ENCODE data around the gene RSPH3.
"Not testable (repeated sequence)": the region's sequence is repeated elsewhere in the genome, so short reads cannot be mapped to it uniquely, and the experiment has no call there.

The RSPH3 gene

DNA sequence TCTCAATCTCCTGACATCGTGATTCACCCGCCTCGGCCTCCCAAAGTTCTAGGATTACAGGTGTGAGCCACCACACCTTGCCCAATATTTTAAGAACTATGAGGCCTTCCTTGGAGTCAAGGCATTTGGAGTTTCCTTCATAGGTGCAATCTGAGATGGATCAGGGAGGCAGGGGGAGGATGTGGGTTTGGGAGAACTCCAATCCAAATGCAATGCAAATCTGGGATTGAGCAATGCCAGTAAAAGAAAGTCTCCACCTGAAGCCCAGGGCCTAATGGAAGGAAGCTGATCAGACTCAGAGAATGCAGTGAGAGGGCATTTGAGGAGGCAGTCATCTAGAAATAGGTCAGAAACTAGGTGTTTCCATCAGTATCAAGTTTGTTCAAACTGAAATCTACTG, 21.2 kb downstream of the RSPH3 start:
- DNase-seq (ENCODE audit: extremely low read depth in 1 of 2, low read depth in 1 of 2) = no peak

- no peak for DNase-seq (ENCODE audit: extremely low read depth in 1 of 2, low read depth in 1 of 2)
These were observed 22.6 kb downstream of the RSPH3 start for GRCh38 chr6:158977382-158977781.

DNA sequence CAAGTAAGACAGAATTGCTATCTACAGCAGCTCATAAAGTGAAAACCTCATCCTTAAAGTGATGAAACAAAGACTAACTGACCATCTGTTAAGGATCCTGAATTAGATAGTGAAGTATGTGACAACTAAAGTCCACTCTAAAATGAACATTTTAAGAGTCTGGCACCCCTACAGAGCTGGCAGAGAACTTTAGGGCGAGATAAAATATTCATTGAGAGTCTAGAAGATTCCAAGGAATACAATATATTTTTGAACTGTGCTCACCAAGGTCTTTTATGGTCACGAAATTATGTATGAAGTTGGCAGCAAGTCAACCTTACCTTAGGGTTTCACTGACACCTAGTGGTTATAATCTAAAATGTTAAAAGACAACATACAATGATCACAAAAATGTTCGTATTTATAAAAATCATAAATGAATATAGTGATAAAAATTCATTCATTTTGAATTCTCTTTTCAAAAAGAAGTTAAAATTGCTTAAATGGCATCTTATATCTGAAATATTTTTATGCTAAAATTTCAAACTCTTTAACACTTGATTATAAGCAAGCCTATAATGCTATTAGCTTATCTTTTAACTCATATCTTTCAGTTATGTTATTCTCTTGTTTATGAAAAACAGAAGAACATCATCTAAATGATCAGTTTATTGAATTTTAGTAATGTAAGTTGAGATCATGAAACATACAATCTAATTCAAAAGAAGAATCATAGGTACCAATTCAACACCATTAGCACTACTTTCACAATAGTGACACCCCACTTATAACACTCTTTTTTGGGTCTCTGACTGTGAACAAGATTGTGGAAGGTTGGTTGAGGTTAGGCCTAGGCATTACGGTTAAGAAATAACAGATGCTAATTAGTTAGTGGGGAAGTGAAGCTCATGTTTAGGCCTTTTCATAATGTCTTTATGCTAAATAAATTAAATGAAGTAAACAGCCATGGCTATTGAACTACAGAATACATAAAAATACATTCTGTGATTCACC, 27.5 kb downstream of the RSPH3 start:
- DNase-seq (ENCODE audit: extremely low read depth in 1 of 2, low read depth in 1 of 2) = no peak

DNA sequence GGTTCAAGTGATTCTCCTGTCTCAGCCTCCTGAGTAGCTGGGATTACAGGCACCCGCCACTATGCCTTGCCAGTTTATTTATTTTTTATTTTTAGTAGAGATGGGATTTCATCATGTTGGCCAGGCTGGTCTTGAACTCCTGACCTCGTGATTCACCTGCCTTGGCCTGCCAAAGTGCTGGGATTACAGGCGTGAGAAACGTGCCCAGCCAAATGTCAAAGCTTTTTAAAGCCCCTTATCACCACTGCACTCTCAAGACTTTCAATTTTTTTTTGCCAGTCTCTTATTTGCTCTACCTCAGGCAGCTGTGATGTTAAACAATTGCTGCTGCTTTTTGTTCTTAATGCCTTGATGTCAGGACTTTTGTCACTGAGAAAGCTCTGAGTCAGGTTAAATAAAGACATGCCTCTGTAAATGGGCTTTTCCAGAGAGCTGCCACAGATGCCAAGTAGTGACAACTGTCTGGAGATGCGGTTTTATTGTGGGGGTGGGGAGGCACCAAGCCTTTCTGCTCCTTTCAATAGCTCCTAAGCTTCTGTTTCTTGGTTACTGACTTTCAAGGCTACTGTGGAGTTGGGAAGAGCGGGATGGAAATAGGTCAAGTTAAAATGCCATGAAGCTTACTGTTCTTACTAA, 29.2 kb downstream of the RSPH3 start:
- DNase-seq (ENCODE audit: extremely low read depth in 1 of 2, low read depth in 1 of 2) = no peak

DNA sequence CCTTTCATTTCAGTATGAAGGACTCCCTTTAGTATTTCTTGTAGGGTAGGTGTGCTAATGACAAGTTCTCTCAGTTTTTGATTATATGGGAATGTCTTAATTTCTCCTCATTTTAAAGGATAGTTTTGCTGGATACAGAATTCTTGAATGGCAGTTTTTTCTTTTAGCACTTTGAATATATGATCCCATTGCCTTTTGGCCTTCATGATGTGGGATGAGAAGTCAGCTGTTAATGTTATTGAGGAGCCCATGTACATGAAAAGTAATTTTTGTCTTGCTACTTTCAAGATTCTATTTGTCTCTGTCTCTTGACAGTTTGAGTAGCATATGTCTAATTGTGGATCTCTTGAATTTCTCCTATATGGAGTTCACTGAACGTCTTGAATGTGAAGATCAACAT, 30.9 kb downstream of the RSPH3 start:
- DNase-seq (ENCODE audit: extremely low read depth in 1 of 2, low read depth in 1 of 2) = no peak

DNA sequence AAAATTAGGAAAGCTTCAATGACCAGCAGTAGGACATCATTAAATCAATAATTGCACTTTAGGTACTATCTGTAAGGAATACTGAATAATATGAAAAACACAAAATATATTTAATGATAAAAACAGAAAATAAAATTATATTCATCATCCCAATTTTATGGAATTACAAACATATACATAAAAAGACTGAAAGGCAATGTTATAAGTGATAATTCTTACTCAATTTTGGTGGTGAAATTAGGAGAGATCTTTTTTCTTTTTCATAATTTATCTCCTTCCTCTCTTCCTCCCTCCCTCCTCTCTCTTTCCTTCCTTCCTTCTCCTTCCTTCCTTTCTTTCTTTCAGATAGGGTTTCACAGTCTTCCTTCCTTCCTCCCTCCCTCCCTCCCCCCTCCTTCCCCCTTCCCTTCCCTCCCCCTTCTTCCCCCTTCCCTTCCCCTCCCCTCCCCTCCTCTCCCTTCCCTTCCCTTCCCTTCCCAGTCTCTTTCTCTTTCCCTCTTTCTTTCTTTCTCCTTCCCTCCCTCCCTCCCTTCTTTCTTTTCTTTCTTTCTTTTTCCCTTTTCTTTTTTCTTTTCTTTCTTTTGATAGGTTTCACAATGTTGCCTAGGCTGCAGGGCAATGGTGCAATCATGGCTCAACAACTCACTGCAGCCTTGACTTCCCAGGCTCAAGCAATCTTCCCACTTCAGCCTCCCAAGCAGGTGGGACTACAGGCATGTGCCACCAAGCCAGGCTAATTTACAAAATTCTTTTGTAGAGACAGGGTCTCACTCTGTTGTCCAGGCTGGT, 36.8 kb downstream of the RSPH3 start:
- no peak for DNase-seq (ENCODE audit: extremely low read depth in 1 of 2, low read depth in 1 of 2)

- no peak for DNase-seq (ENCODE audit: extremely low read depth in 1 of 2, low read depth in 1 of 2)
These were observed 37.6 kb downstream of the RSPH3 start for GRCh38 chr6:158962371-158962770.

DNA sequence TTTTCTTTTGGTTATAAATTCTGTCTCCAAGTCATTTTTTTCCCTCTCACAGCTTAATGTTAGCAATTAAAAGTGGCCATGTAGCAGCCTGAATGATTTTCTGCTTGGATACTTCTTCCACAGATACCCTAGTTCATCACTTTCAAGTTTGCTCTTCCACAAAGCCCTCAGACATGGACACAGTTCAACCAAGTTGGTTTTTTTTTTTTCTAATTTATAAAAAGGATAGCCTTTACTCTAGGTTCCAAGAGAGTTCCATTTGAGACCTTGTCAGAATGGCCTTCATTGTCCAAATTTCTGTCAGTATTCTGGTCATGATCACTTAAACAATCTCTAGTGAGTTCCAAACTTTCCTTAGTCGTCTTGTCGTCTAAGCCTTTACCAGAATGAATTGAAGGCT, 40.0 kb downstream of the RSPH3 start:
- DNase-seq (ENCODE audit: extremely low read depth in 1 of 2, low read depth in 1 of 2) = no peak

DNA sequence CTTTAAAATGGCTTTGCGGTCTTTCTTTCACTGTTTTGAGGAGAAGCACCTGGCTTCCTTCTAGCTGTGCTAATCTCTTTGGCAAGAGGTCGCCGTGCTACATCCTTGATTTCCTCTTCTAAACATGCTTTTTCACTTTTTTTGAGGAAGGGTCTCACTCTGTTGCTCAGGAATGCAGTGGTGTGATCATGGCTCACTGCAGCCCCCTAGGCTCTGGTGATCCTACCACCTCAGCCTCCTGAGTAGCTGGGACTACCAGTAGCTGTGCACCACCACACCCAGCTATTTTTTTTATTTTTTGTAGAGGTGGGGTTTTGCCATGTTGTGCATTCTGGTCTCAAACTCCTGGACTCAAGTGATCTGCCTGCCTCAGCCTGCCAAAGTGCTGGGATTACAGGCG, 40.5 kb downstream of the RSPH3 start:
- no peak for DNase-seq (ENCODE audit: extremely low read depth in 1 of 2, low read depth in 1 of 2)

GRCh38 chr6:158958504-158959386, 41.3 kb downstream of the RSPH3 start:
- no peak for DNase-seq (ENCODE audit: extremely low read depth in 1 of 2, low read depth in 1 of 2)

GRCh38 chr6:158955255-158955654, 44.7 kb downstream of the RSPH3 start:
- DNase-seq (ENCODE audit: extremely low read depth in 1 of 2, low read depth in 1 of 2) = no peak

DNA sequence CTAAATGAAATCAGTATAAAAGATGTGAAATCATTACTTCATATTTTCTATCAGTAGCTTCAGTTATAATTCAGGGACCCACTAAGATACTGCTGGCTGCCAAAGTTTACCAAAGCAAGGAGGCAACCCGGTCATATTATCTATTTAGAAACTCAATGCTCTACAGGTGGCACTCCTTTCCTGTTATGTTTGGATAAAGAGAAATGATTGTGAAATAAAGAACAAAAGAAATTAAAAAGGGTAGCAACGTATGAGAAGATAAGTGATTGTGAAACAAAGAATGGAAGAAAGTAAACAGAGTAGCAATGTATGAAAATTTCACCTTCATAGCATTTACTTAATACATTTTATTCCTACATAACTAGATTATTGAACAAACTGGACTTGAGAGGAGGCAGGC, 45.2 kb downstream of the RSPH3 start:
- no peak for DNase-seq (ENCODE audit: extremely low read depth in 1 of 2, low read depth in 1 of 2)

GRCh38 chr6:158952011-158952410, 48.0 kb downstream of the RSPH3 start:
- DNase-seq (ENCODE audit: extremely low read depth in 1 of 2, low read depth in 1 of 2) = not testable (repeated sequence)

DNA sequence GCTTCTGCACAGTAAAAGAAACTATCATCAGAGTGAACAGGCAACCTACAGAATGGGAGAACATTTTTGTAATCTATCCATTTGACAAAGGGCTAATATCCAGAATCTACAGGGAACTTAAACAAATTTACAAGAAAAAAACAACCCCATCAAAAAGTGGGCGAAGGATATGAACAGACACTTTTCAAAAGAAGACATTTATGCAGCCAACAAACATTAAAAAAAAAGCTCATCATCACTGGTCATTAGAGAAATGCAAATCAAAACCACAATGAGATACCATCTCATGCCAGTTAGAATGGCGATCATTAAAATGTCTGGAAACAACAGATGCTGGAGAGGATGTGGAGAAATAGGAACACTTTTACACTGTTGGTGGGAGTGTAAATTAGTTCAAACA, 48.4 kb downstream of the RSPH3 start:
- not testable (repeated sequence) for DNase-seq (ENCODE audit: extremely low read depth in 1 of 2, low read depth in 1 of 2)

GRCh38 chr6:158947284-158947683, 52.7 kb downstream of the RSPH3 start:
- no peak for DNase-seq (ENCODE audit: extremely low read depth in 1 of 2, low read depth in 1 of 2)

GRCh38 chr6:158943380-158944032, 56.5 kb downstream of the RSPH3 start:
- no peak for DNase-seq (ENCODE audit: extremely low read depth in 1 of 2, low read depth in 1 of 2)

DNA sequence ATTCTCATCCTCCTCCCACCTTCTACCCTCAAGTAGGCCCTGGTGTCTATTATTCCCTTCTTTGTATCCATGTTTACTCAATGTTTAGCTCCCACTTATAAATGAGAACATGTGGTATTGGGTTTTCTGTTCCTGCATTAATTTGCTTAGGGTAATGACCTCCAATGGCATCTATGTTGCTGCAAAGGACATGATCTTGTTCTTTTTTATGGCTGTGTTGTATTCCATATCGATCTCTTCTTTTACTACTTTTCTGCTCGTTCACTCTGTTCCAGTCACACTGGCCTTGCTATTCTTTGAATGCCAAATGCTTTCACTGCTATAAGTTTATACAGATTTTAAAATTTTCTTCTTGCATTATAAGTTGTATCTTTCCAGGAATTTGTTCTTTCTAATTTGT, 57.7 kb downstream of the RSPH3 start:
- DNase-seq (ENCODE audit: extremely low read depth in 1 of 2, low read depth in 1 of 2) = no peak

GRCh38 chr6:158941246-158941645, 58.8 kb downstream of the RSPH3 start:
- no peak for DNase-seq (ENCODE audit: extremely low read depth in 1 of 2, low read depth in 1 of 2)

DNA sequence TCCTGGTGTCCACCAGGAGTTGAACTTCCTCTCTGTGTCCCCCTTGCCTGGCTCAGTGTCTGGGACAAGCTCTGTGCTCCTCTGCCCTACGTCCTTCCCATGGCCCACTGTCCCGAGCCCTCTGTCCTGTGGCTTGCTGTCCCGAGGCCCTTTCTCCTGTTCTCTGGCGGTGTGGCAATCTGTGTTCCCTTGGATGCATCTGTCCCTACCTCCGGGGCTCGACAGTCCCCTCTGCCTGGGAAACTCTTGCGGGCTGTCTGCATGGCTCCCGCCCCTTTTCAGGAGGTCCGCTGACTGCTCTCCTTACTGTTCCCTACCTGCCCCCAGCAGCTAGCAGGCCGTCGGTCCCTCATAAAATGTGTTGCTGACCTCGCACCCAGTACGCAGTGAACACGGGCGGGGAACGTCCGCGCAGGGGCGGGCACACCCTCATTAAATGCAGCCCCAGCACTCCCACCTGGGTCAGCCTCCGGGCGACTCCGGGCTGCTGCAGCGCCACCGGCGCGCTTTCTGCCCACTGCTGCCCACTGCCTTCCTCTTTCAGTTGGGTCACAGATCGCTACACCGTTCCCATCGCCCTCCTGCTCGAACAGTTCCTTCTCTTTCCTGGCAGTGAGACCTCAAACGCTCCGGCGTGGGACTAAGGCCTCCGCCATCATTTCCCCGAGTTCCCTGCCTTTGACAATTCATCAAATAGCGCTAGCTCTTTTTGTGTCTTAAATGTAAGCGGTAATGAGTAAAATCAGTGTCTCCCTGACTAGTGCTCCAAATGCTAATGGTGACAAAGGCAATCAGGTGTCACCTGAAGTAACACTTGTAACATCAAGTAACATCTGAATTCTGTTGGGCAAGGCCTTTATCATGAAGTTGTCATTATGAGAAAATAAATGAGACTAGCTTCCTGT, 60.5 kb downstream of the RSPH3 start:
- no peak for DNase-seq (ENCODE audit: extremely low read depth in 1 of 2, low read depth in 1 of 2)
